ENCODE data around the gene UBA52.
"Not testable (repeated sequence)": the region's sequence is repeated elsewhere in the genome, so short reads cannot be mapped to it uniquely, and the experiment has no call there.

- not testable (repeated sequence) for TF ChIP-seq EZH2 (IDR thresholded peaks at IDR 0.05); POLR2AphosphoS5 (IDR thresholded peaks at IDR 0.05; ENCODE audit: borderline replicate concordance, low read depth, low read length)
Measured at GRCh38 chr19:18522862-18523440, 48.7 kb upstream of the UBA52 start.
